T-helper 2 cell treated with Interferon-gamma antibody and Interleukin-4, amounts not matched to agents 5 μg/mL and 100 μg/mL, for 36 hours (primary cell): Measurements from ENCODE around the gene MGRN1.

Source experiments
- DNase-seq: peaks from one replicate; pipeline ENCODE4 v3.0.0; 2021; ENCODE audit warnings: low spot score
- H3K27ac Mint-ChIP-seq: one replicate; pipeline ENCODE4 v1.8.0; 2021; ENCODE audit warnings: mild to moderate bottlenecking, mixed read lengths
- H3K27me3 Mint-ChIP-seq: one replicate; pipeline ENCODE4 v1.8.0; 2021; ENCODE audit warnings: low read depth, mixed read lengths
- H3K36me3 Mint-ChIP-seq: one replicate; pipeline ENCODE4 v1.8.0; 2021; ENCODE audit warnings: low read depth, mixed read lengths
- H3K4me1 Mint-ChIP-seq: one replicate; pipeline ENCODE4 v1.8.0; 2021; ENCODE audit warnings: low read depth, mixed read lengths
- H3K4me3 Mint-ChIP-seq: one replicate; pipeline ENCODE4 v1.8.0; 2022; ENCODE audit warnings: mild to moderate bottlenecking, moderate library complexity, mixed read lengths
- H3K9me3 Mint-ChIP-seq: one replicate; pipeline ENCODE4 v1.8.0; 2021; ENCODE audit warnings: mixed read lengths

The MGRN1 gene

GRCh38 chr16:4701791-4702465, 77.3 kb downstream of the MGRN1 start:
- no peak for DNase-seq
- Mint-ChIP-seq H3K27ac (no peak overlapping the region), H3K4me3 (no peak overlapping the region), H3K36me3 (peaks cover 5% of the 10 kb centered on the region), H3K27me3 (no peaks in the 10 kb centered on the region), H3K9me3 (no peaks in the 10 kb centered on the region), H3K4me1 (no peaks in the 10 kb centered on the region)

- Mint-ChIP-seq H3K4me3 (no peak overlapping the region), H3K36me3 (peaks cover 5% of the 10 kb centered on the region), H3K27ac (no peak overlapping the region), H3K4me1 (no peaks in the 10 kb centered on the region), H3K27me3 (no peaks in the 10 kb centered on the region), H3K9me3 (no peaks in the 10 kb centered on the region)
- DNase-seq = no peak
Observed at GRCh38 chr16:4702466-4702808, 77.8 kb downstream of the MGRN1 start.

- H3K36me3 Mint-ChIP-seq = peaks cover 5% of the 10 kb centered on the region
- H3K27me3 Mint-ChIP-seq = no peaks in the 10 kb centered on the region
Observed at GRCh38 chr16:4703906-4704305, 79.3 kb downstream of the MGRN1 start.

GRCh38 chr16:4704491-4704890, 79.9 kb downstream of the MGRN1 start:
- no peaks in the 10 kb centered on the region for H3K4me1 Mint-ChIP-seq
- no peak for DNase-seq
- peaks cover 5% of the 10 kb centered on the region for H3K36me3 Mint-ChIP-seq
- H3K27ac Mint-ChIP-seq = no peak overlapping the region
- no peak overlapping the region for H3K4me3 Mint-ChIP-seq
- no peaks in the 10 kb centered on the region for H3K9me3 Mint-ChIP-seq
- no peaks in the 10 kb centered on the region for H3K27me3 Mint-ChIP-seq

More at GRCh38 chr16:4703906-4704305, 79.3 kb downstream of the MGRN1 start:
- no peaks in the 10 kb centered on the region for H3K9me3 Mint-ChIP-seq
- H3K4me3 Mint-ChIP-seq = no peak overlapping the region
- H3K4me1 Mint-ChIP-seq = no peaks in the 10 kb centered on the region
- no peak for DNase-seq
- H3K27ac Mint-ChIP-seq = no peak overlapping the region

GRCh38 chr16:4704913-4705312, 80.3 kb downstream of the MGRN1 start:
- Mint-ChIP-seq H3K4me1 (no peaks in the 10 kb centered on the region), H3K36me3 (peaks cover 2% of the 10 kb centered on the region), H3K4me3 (no peak overlapping the region), H3K9me3 (no peaks in the 10 kb centered on the region), H3K27ac (peak overlapping the region; percentile 31), H3K27me3 (no peaks in the 10 kb centered on the region)
- no peak for DNase-seq

GRCh38 chr16:4706871-4707270, 82.2 kb downstream of the MGRN1 start:
- Mint-ChIP-seq H3K36me3 (peaks cover 4% of the 10 kb centered on the region), H3K27ac (peak overlapping the region; percentile 6), H3K9me3 (no peaks in the 10 kb centered on the region), H3K4me3 (no peak overlapping the region), H3K27me3 (no peaks in the 10 kb centered on the region), H3K4me1 (no peaks in the 10 kb centered on the region)
- no peak for DNase-seq

GRCh38 chr16:4709481-4709880, 84.9 kb downstream of the MGRN1 start:
- Mint-ChIP-seq H3K4me3 (no peak overlapping the region), H3K36me3 (peaks cover 4% of the 10 kb centered on the region), H3K27me3 (no peaks in the 10 kb centered on the region), H3K9me3 (no peaks in the 10 kb centered on the region), H3K4me1 (no peaks in the 10 kb centered on the region), H3K27ac (no peak overlapping the region)
- no peak for DNase-seq

GRCh38 chr16:4713663-4714501, 89.3 kb downstream of the MGRN1 start:
- Mint-ChIP-seq H3K9me3 (no peaks in the 10 kb centered on the region), H3K4me1 (no peaks in the 10 kb centered on the region), H3K27me3 (no peaks in the 10 kb centered on the region), H3K27ac (no peak overlapping the region), H3K4me3 (no peak overlapping the region), H3K36me3 (peaks cover 2% of the 10 kb centered on the region)
- DNase-seq = no peak

GRCh38 chr16:4714996-4715395, 90.4 kb downstream of the MGRN1 start:
- Mint-ChIP-seq H3K9me3 (no peaks in the 10 kb centered on the region), H3K4me3 (no peak overlapping the region), H3K27ac (no peak overlapping the region), H3K4me1 (no peaks in the 10 kb centered on the region), H3K27me3 (no peaks in the 10 kb centered on the region), H3K36me3 (peaks cover 2% of the 10 kb centered on the region)
- DNase-seq = no peak

- no peak overlapping the region for H3K27ac Mint-ChIP-seq
- no peaks in the 10 kb centered on the region for H3K36me3 Mint-ChIP-seq
- H3K4me1 Mint-ChIP-seq = no peaks in the 10 kb centered on the region
- no peak for DNase-seq
- no peaks in the 10 kb centered on the region for H3K27me3 Mint-ChIP-seq
- H3K9me3 Mint-ChIP-seq = no peaks in the 10 kb centered on the region
- no peak overlapping the region for H3K4me3 Mint-ChIP-seq
Observed at GRCh38 chr16:4718466-4718865, 93.8 kb downstream of the MGRN1 start.

GRCh38 chr16:4723071-4723767, 98.6 kb downstream of the MGRN1 start:
- DNase-seq = no peak
- Mint-ChIP-seq H3K9me3 (no peaks in the 10 kb centered on the region), H3K27me3 (no peaks in the 10 kb centered on the region), H3K4me3 (no peak overlapping the region), H3K27ac (no peak overlapping the region), H3K4me1 (no peaks in the 10 kb centered on the region), H3K36me3 (no peaks in the 10 kb centered on the region)

GRCh38 chr16:4724661-4725270, 100.1 kb downstream of the MGRN1 start:
- Mint-ChIP-seq H3K27ac (no peak overlapping the region), H3K9me3 (no peaks in the 10 kb centered on the region), H3K36me3 (peaks cover 1% of the 10 kb centered on the region), H3K4me3 (no peak overlapping the region), H3K27me3 (no peaks in the 10 kb centered on the region), H3K4me1 (no peaks in the 10 kb centered on the region)
- DNase-seq = no peak

- H3K4me1 Mint-ChIP-seq = no peaks in the 10 kb centered on the region
- H3K27ac Mint-ChIP-seq = no peak overlapping the region
- H3K36me3 Mint-ChIP-seq = peaks cover 1% of the 10 kb centered on the region
- H3K27me3 Mint-ChIP-seq = no peaks in the 10 kb centered on the region
- no peak overlapping the region for H3K4me3 Mint-ChIP-seq
- no peaks in the 10 kb centered on the region for H3K9me3 Mint-ChIP-seq
- DNase-seq = no peak
Observed at GRCh38 chr16:4726616-4727015, 102.0 kb downstream of the MGRN1 start.

- Mint-ChIP-seq H3K36me3 (peaks cover 1% of the 10 kb centered on the region), H3K4me3 (no peak overlapping the region), H3K4me1 (peaks cover 6% of the 10 kb centered on the region), H3K27me3 (no peaks in the 10 kb centered on the region), H3K9me3 (no peaks in the 10 kb centered on the region), H3K27ac (no peak overlapping the region)
- no peak for DNase-seq
Observed at GRCh38 chr16:4728676-4729075, 104.0 kb downstream of the MGRN1 start.
